GM21825 (cell line): Measurements from ENCODE around the gene AKAP17A.

Source experiments
- ATAC-seq: cut with Tn5 transposase; IDR thresholded peaks from one replicate; pipeline ENCODE4 v1.9.1; 2021; ENCODE audit warnings: mild to moderate bottlenecking, moderate library complexity; ENCODE audit not compliant: unreplicated experiment

Gene AKAP17A

GRCh38 chrX:1582686-1583437 is 8.5 kb upstream of the AKAP17A start:
- ATAC-seq = peak; percentile 57

DNA sequence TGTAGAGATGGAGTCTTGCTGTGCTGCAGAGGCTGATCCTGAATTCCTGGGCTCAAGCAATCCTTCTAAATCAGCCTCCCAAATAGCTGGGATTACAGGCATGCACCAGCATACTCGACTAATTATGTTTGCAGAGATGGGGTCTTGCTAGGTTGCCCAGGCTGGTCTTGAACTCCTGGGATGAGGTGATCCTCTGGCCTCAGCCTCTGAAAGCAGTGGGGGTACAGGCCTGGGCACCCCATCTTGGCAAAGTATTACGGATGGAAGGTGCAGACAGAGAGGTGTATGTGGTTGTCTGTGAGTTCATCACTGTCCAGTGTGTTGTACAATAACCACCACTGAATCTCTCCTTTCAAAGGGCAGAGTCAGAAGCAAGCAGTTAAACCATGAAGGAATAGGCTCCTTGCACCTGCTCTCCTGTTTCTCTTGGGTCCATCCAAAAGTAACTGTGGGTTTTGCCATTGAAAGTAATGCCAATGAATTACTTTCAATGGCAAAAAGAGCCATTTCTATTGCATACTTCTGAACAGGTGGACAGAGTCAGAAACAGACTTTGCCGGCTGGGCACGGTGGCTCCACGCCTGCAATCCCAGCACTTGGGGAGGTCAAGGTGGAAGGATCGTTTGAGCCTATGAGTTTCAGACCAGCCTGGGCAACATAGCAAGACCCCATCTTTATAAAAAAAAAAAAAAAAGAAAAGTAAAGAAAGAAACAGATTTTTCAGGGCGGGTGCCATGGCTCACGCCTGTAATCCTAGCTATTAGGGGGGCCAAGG is 7.0 kb upstream of the AKAP17A start:
- no peak for ATAC-seq

DNA sequence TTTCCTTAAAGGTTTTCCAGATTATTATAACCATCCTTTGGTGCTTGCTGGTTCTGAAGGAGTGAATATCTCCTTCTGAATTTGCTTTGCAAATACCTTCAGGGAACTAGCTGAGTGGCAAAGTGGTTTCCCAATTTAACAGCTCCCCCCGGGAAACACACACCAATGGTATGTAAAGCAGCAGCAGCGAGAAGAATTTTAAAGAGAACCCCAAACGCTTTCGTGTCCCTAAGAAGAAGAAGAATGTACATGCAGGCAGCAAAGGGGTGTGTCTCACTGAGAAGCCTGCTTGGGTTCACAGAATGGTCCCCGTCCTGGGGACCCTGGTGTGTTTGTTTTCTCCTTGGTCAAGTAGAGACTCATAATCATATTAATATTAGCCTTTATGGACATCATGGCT is 4.2 kb upstream of the AKAP17A start:
- no peak for ATAC-seq

DNA sequence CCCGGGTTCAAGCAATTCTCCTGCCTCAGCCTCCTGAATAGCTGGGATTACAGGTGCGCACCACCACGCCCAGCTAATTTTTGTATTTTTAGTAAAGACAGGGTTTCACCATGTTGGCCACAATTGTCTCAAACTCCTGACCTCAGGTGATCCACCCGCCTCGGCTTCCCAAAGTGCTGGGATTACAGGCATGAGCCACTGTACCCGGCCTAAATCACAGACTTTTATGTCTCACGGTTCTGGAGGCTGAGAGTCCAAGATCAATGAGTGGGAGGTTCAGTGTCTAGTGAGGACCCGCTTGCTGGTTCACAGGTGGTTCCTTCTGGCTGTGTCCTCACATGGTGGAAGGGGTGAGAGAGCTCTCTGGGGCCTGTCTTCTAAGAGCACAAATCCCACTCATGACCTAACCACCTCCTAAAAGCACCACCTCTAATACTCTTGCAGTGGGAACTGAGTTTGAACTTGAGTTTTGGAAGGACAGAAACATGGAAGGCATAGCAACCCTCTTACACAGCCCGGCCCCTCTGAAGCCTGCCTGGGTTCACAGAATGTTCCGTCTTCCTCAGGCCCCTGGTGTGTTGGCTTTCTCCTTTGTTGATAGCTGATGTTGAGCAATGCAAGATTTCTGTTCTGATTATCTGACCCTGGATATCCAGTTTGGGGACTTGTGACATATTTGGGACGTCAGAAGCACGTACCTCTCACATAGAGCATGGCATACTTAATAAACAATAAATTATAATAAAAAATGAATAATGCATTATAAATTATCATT is 1.9 kb upstream of the AKAP17A start:
- ATAC-seq = no peak

DNA sequence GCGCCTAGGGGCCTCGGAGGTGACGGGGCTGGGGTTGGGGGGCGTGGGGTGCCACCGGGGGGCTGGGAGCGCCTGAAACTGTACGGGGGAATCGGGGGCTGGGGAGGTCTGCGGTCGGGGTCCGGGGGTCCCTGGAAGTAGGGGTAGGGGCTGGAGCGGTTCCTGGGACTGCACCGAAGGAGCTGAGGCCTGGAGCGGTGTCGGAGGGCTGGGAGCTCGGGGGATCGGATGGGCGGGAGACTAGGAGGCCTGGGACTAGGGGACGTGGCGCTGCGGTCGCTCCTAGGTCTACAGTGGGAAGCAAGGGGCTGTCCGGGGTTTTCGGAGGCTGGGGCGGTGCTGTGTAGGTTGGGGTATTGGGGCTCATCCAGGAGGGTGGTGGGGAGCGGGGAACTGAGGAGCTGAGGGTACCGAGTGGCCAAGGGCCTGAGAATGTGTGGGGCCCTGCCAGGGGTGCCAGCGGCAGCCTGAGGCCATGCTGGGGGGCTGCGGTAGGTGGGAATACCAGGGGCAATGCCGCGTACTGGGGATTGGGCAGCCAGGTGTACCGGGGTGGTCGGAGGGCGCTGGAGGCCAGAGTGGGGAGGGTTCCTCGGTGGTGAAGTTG is 562 bp downstream of the AKAP17A start:
- no peak for ATAC-seq

- ATAC-seq = peak; percentile 43
Observed at GRCh38 chrX:1592470-1593142, 1.2 kb downstream of the AKAP17A start.

GRCh38 chrX:1593286-1594271 is 2.2 kb downstream of the AKAP17A start:
- ATAC-seq = no peak

- ATAC-seq = no peak
Observed at GRCh38 chrX:1595711-1596060, 4.3 kb downstream of the AKAP17A start.

- no peak for ATAC-seq
Observed at GRCh38 chrX:1596676-1597344, 5.4 kb downstream of the AKAP17A start.

- ATAC-seq = no peak
Observed at GRCh38 chrX:1597345-1598020, 6.1 kb downstream of the AKAP17A start.

- ATAC-seq = no peak
Observed at GRCh38 chrX:1598021-1598875, 6.8 kb downstream of the AKAP17A start.

GRCh38 chrX:1598876-1599790 is 7.7 kb downstream of the AKAP17A start:
- ATAC-seq = no peak

DNA sequence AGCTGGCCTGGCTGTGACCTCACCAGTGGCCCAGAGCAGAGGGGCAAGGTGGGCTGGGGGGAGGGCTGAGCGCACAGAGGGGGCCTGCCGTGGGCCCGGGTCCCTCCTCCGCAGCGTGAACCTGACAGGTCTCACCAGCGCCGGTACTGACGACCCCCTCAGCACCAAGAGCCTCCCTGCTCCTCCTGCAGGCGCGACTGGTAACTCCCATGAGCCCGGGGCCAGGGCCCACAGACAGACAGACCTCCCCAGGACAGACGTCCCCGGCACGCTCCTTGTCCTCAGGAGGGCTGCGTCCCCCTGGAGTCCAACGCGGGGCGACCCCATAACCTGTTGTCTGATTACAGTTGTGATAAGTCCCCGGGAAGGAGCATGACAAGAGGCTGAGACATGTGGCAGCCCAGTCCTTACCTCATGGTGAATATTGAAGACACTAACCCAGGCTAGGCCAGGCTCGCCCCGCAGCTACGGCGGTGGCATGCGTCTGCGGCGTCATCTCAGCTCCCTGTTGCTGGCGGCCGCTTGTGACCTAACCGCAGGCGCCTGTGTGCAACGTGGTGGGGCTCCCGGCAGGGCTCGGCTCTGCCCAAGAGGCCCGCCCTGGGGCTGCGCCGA is 8.5 kb downstream of the AKAP17A start:
- ATAC-seq = no peak

DNA sequence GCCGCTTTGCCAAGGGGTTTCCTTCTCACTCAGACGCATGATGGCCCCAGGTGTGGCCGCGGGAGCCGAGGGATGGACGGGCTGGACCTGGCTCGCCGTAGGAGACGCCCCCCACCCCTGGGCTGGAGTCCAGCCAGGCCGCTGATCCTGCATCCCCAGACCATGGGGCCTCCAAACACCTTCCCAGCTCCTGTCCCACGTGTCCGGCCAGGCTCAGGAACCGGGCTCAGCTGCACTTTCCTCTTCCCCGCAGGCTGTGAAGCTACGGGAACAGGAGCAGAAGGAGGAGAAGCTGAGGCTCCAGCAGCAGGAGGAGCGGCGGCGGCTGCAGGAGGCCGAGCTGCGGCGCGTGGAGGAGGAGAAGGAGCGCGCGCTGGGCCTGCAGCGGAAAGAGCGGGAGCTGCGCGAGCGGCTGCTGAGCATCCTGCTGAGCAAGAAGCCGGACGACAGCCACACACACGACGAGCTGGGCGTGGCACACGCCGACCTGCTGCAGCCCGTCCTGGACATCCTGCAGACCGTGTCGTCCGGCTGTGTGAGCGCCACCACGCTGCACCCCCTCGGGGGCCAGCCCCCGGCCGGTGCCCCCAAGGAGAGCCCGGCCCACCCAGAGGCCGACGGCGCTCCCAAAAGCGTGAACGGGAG is 9.1 kb downstream of the AKAP17A start:
- ATAC-seq = no peak

- no peak for ATAC-seq
Observed at GRCh38 chrX:1601051-1601767, 9.8 kb downstream of the AKAP17A start.
